Heart left ventricle (tissue), 16 donors: ENCODE results near the gene LYSMD4. TPM values are rescaled to one million over a fixed set of nuclear protein-coding genes. Genes with fewer than 3 reads are reported as not detected.
"Not testable (repeated sequence)": the region's sequence is repeated elsewhere in the genome, so short reads cannot be mapped to it uniquely, and the experiment has no call there.

Source experiments
- ATAC-seq, 4 donors: fragments of 200-7000 bp; cut with Tn5 transposase; one replicate each; pipeline ENCODE4 v1.9.1; 2020 to 2022; ENCODE audit warnings: moderate library complexity in 4 of 4, mild to moderate bottlenecking in 3 of 4, moderate number of reproducible peaks in 1 of 4
- DNase-seq, 5 donors: peaks; one replicate each; pipeline ENCODE4 v3.0.0-alpha.2; 2020
- H3K27ac ChIP-seq, 12 donors: fragments of 200-600 bp; sonication (generic) in 4 of 12; one replicate each; pipeline versions ENCODE4 v1.5.0 to v1.8.0; 2016 to 2022; ENCODE audit warnings: mild to moderate bottlenecking in 2 of 12
- H3K27me3 ChIP-seq, 9 donors: fragments of 200-600 bp; sonication (generic) in 2 of 9; one replicate each; pipeline versions ENCODE4 v1.5.1 to v1.8.0; 2016 to 2022; ENCODE audit warnings: mild to moderate bottlenecking in 3 of 9
- H3K36me3 ChIP-seq, 9 donors: fragments of 200-600 bp; sonication (generic) in 2 of 9; one replicate each; pipeline versions ENCODE4 v1.5.0 to v1.8.0; 2018 to 2022; ENCODE audit warnings: mild to moderate bottlenecking in 2 of 9
- H3K4me1 ChIP-seq, 12 donors: fragments of 200-600 bp; sonication (generic) in 4 of 12; one replicate each; pipeline versions ENCODE4 v1.5.0 to v1.8.0; 2016 to 2022; ENCODE audit warnings: mild to moderate bottlenecking in 3 of 12
- H3K4me3 ChIP-seq, 12 donors: fragments of 200-600 bp; sonication (generic) in 4 of 12; one replicate each; pipeline versions ENCODE4 v1.5.0 to v1.8.0; 2017 to 2022; ENCODE audit warnings: mild to moderate bottlenecking in 9 of 12, moderate library complexity in 4 of 12
- H3K9me3 ChIP-seq, 12 donors: fragments of 200-600 bp; sonication (generic) in 4 of 12; one replicate each; pipeline versions ENCODE4 v1.5.0 to v1.8.0; 2016 to 2022; ENCODE audit warnings: mild to moderate bottlenecking in 1 of 12
- POLR2A ChIP-seq, 2 donors: fragments of 450-650 bp; IDR thresholded peaks; one replicate each; pipeline ENCODE4 v1.6.1; 2017; ENCODE audit warnings: antibody characterized with exemption in 2 of 2, mild to moderate bottlenecking in 2 of 2, moderate library complexity in 2 of 2
- WGBS, 4 donors: extraction: QIAGEN DNeasy Blood & Tissue Kit in 2 of 4; methylation state at CpG; one replicate each; pipeline versions ENCODE4 v1.1.5 to v1.1.7; 2013 to 2018; 5-methylcytosine and 5-hydroxymethylcytosine counted together
- intact Hi-C, 10 donors: fragments of 100-400 bp; cut with DNase I; formaldehyde crosslinking; loops; one replicate each; pipeline versions ENCODE4 v1.11.1 to v1.14.2; 2022
- polyA plus RNA-seq, 2 donors: library from polyadenylated mRNA; stranded (reverse); fragments of 200-250 nt; gene quantifications; one replicate each; pipeline ENCODE4 v1.2.3, GENCODE V29; 2013
- total RNA-seq, 9 donors: library from RNA; depleted of rRNA in 2 of 9; stranded (reverse); fragments of >200 nt in 2 of 9; fragmentation: NEBNext Ultra II Directional in 3 of 9; extraction: Animal tissue kit (Norgen Biotek cat#: 25700) in 3 of 9; gene quantifications; one replicate each; pipeline versions ENCODE4 v1.1.0 to v1.2.4, GENCODE V29; 2016 to 2023
- TF ChIP-seq, protein P1 (sequence below), 12 donors: fragments of 200-600 bp; sonication (generic) in 4 of 12; IDR thresholded peaks; one replicate each; pipeline versions ENCODE4 v1.5.0 to v1.8.0; 2018 to 2022; ENCODE audit warnings: antibody characterized with exemption in 12 of 12, mild to moderate bottlenecking in 5 of 12
- donor health status: ischemic (EF 13 %, LVEDD 7.1; RV severe dilation, severe dysfunction).
- donor health status: healthy with polysubstance abuse.
- donor health status: DM: no; HTN: yes; CAD: no.
- donor health status: DM: no; HTN: no; CAD: no.
- donor health status: ischemic (EF 25% LVEDD 6.9; RV normal size, moderate dysfunction).
- donor health status: ischemic (EF 25% LVEDD 5.7; RV mildly dilated, moderate dysfunction).
- donor health status: healthy.
- donor health status: DM: yes; HTN: yes; CAD: no.
- donor health status: ischemic (EF 35%, LVEDD 5.7; RV mildly dilated, moderate dysfunction).
- donor health status: nonischemic (EF 11% LVEDD 7.7; RV severe dilation, severe dysfunction).
- donor health status: DM: yes; HTN: yes; CAD: no.
- donor health status: PGD.
- donor health status: ischemic (EF 29% LVEDD 5.4; RV normal size, mild dysfunction).
- donor health status: nonischemic (EF 23%, LVEDD 6.1; RV moderate dilation, normal function).

LYSMD4 gene
- total and polyA plus RNA-seq, 11 donors: 8.3 to 12.8 (median 10.1) TPM

DNA sequence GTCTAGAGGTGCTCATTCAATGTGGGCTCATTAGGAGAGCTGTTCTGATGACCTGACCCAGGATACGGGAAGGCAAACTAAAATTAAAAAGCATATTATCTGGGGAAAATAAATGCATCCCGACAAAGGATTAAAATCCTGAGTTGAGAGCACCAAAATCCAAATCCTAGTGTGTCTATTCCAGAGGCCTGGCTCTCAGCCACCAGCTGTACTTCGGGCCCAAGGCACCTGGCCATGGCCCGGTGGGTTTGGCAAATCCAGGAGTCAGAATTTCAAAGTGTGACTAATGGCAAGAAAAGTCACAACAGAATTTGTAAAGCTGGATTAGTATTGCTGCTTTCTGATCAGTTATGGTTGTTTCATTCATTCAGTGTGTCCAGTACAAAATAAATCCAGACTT lies 2.6 kb upstream of the LYSMD4 start:
- no peak for DNase-seq
- H3K4me3 ChIP-seq: no peak overlapping the region
- TF ChIP-seq POLR2A (IDR thresholded peaks at IDR 0.05): no peak
- TF ChIP-seq, protein P1, sequence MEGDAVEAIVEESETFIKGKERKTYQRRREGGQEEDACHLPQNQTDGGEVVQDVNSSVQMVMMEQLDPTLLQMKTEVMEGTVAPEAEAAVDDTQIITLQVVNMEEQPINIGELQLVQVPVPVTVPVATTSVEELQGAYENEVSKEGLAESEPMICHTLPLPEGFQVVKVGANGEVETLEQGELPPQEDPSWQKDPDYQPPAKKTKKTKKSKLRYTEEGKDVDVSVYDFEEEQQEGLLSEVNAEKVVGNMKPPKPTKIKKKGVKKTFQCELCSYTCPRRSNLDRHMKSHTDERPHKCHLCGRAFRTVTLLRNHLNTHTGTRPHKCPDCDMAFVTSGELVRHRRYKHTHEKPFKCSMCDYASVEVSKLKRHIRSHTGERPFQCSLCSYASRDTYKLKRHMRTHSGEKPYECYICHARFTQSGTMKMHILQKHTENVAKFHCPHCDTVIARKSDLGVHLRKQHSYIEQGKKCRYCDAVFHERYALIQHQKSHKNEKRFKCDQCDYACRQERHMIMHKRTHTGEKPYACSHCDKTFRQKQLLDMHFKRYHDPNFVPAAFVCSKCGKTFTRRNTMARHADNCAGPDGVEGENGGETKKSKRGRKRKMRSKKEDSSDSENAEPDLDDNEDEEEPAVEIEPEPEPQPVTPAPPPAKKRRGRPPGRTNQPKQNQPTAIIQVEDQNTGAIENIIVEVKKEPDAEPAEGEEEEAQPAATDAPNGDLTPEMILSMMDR (IDR thresholded peaks at IDR 0.05): no peak
- no peak overlapping the region for H3K27ac ChIP-seq
- H3K36me3 ChIP-seq: peaks cover 0 to 6% (median 0%) of the 10 kb centered on the region in 9 donors
- no peak for ATAC-seq
- intact Hi-C loops: loop anchor here in 2 of 10 donors (10.0 kb wide), 2 partner anchors 59 to 451 kb away; no protein-coding TSS in a partner anchor
- H3K9me3 ChIP-seq: no peaks in the 10 kb centered on the region
- 85 to 91% (median 87%) methylated on average over 4 of the region's 4 CpGs for WGBS, 4 donors
- peaks cover 0 to 19% (median 12%) of the 10 kb centered on the region in 12 donors for H3K4me1 ChIP-seq
- H3K27me3 ChIP-seq: no peaks in the 10 kb centered on the region

DNA sequence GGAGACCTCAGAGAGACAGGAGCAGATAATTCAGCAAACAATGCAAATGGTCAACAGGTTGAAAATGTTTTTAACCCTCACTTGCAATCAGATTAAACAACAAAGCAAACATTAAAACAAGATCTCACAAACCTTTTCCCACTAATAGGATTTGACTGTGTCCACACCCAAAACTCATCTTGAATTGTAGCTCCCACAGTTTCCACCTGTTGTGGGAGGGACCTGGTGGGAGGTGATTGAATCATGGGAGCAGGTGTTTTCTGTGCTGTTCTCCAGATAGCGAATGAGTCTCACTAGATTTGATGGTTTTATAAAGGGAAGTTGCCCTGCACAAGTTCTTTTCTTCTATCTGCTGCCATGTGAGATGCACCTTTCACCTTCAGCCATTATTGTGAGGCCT lies 1.3 kb upstream of the LYSMD4 start:
- TF ChIP-seq POLR2A (IDR thresholded peaks at IDR 0.05): no peak
- TF ChIP-seq, protein P1 (IDR thresholded peaks at IDR 0.05): no peak
- DNase-seq: no peak
- peaks cover 0 to 9% (median 0%) of the 10 kb centered on the region in 9 donors for H3K36me3 ChIP-seq
- WGBS, 4 donors: 94 to 100% (median 97%) methylated on average over 1 of the region's 1 CpG
- H3K9me3 ChIP-seq: no peaks in the 10 kb centered on the region
- no peaks in the 10 kb centered on the region for H3K27me3 ChIP-seq
- H3K4me1 ChIP-seq: peaks cover 0 to 31% (median 19%) of the 10 kb centered on the region in 12 donors
- intact Hi-C loops: loop anchor here in 4 of 10 donors (5.0 to 10.0 kb wide), 4 partner anchors 60 to 452 kb away; no protein-coding TSS in a partner anchor
- no peak for ATAC-seq
- no peak overlapping the region for H3K4me3 ChIP-seq
- H3K27ac ChIP-seq: no peak overlapping the region

DNA sequence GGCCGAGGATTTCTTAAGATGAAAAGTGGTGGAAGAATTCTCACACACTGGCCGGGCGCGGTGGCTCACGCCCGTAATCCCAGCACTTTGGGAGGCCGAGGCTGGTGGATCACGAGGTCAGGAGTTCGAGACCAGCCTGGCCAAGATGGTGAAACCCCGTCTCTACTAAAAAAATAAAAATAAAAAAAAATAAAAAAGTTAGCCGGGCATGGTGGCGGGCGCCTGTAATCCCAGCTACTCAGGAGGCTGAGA lies 729 bp upstream of the LYSMD4 start:
- not testable (repeated sequence) for H3K9me3 ChIP-seq
- intact Hi-C loops: loop anchor here in 4 of 10 donors (5.0 to 10.0 kb wide), 4 partner anchors 61 to 452 kb away; no protein-coding TSS in a partner anchor

DNA sequence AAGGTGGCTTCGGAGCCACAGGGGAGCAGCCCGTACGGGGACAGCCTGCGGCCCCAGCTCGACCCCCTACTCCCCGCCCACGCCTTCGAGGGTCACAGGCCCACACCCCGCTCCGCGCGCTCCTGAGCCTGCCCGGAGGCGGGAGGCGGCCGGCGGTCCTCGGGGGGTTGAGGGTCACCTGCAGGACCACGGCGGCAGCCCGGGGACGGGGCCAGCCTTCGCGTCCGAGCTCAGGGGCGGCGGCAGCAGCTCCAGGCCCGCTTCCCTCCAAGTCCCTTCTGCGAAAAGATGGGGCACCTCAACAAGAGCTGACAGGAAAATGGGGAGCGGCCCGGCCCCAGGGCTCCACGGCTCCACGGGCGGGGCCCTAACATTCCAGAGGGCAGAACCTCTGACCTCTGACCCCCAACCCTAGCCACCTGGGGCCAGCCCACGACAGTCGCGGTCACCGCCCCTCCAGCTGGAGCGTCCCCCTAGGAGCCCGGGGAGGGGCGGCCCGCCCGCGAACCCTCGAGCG lies 428 bp downstream of the LYSMD4 start:
- TF ChIP-seq, protein P1 (IDR thresholded peaks at IDR 0.05): no peak
- no peak for TF ChIP-seq POLR2A (IDR thresholded peaks at IDR 0.05)
- Histone ChIP-seq H3K27me3 (no peaks in the 10 kb centered on the region), H3K27ac (peak overlapping the region; percentile 49 to 94 (median 84)), H3K36me3 (peaks cover 0 to 17% (median 9%) of the 10 kb centered on the region in 9 donors), H3K9me3 (no peaks in the 10 kb centered on the region), H3K4me3 (peak overlapping the region; percentile 55 to 99 (median 96)), H3K4me1 (peaks cover 0 to 43% (median 19%) of the 10 kb centered on the region in 12 donors)
- WGBS, 4 donors: 0 to 1% (median 0%) methylated on average over 18 to 46 of the region's 46 CpGs
- DNase-seq (peak in 3 of 5 donors; percentile 37 to 80 (median 59)), ATAC-seq (peak in 3 of 4 donors; percentile 1 to 53 (median 28))
- intact Hi-C loops: loop anchor here in 5 of 10 donors (2.0 to 10.0 kb wide), 5 partner anchors 62 to 451 kb away; no protein-coding TSS in a partner anchor

More for the DNA sequence above, 729 bp upstream of the LYSMD4 start:
- not testable (repeated sequence) for ATAC-seq, H3K27me3 ChIP-seq, H3K36me3 ChIP-seq, DNase-seq
- Histone ChIP-seq H3K27ac (peak overlapping the region in 7 of 12 donors; percentile 77 to 94 (median 89)), H3K4me3 (peak overlapping the region in 9 of 12 donors; percentile 73 to 99 (median 96)), H3K4me1 (peaks cover 0 to 37% (median 19%) of the 10 kb centered on the region in 12 donors)
- WGBS, 4 donors: 94 to 97% (median 96%) methylated on average over 13 of the region's 13 CpGs
